Stomach (tissue), 4 donors: ENCODE results near the gene AKAP6.

Experiments used
- CTCF ChIP-seq, 7 experiments: fragments of 450-650 bp in 4 of 7; fragments of 200-600 bp in 3 of 7; sonication (generic) in 3 of 7; IDR thresholded peaks; one replicate each; pipeline ENCODE4 v1.5.1; 2016 to 2019; ENCODE audit warnings: antibody characterized with exemption in 7 of 7, control low read depth in 2 of 7, mild to moderate bottlenecking in 1 of 7
- POLR2A ChIP-seq, 4 donors: fragments of 450-650 bp; IDR thresholded peaks; one replicate each; pipeline ENCODE4 v1.6.1; 2016; ENCODE audit warnings: antibody characterized with exemption in 4 of 4, control low read depth in 2 of 4, mild to moderate bottlenecking in 1 of 4, moderate library complexity in 1 of 4
- POLR2AphosphoS5 ChIP-seq, 3 donors: sonication (generic); formaldehyde crosslinking; IDR thresholded peaks; one replicate each; pipeline ENCODE4 v1.6.1; 2016; ENCODE audit warnings: antibody characterized with exemption in 3 of 3

GRCh38 chr14:32345311-32345791 lies 16.3 kb downstream of the AKAP6 start:
- no peak for TF ChIP-seq CTCF (IDR thresholded peaks at IDR 0.05)
- no peak for TF ChIP-seq POLR2A (IDR thresholded peaks at IDR 0.05)
- TF ChIP-seq POLR2AphosphoS5 (IDR thresholded peaks at IDR 0.05), result no peak
